Stimulated activated CD8-positive, alpha-beta memory T cell treated with anti-CD3 and anti-CD28 coated beads, Interleukin-4, amount 100 ng/mL, for 1 hour (primary cell): ENCODE data around the gene APBB2.

Experiments used
- DNase-seq, 2 donors: peaks; one replicate each; pipeline ENCODE4 v3.0.0-alpha.2; 2020; ENCODE audit warnings: low read depth in 2 of 2, low spot score in 1 of 2

Gene APBB2

DNA sequence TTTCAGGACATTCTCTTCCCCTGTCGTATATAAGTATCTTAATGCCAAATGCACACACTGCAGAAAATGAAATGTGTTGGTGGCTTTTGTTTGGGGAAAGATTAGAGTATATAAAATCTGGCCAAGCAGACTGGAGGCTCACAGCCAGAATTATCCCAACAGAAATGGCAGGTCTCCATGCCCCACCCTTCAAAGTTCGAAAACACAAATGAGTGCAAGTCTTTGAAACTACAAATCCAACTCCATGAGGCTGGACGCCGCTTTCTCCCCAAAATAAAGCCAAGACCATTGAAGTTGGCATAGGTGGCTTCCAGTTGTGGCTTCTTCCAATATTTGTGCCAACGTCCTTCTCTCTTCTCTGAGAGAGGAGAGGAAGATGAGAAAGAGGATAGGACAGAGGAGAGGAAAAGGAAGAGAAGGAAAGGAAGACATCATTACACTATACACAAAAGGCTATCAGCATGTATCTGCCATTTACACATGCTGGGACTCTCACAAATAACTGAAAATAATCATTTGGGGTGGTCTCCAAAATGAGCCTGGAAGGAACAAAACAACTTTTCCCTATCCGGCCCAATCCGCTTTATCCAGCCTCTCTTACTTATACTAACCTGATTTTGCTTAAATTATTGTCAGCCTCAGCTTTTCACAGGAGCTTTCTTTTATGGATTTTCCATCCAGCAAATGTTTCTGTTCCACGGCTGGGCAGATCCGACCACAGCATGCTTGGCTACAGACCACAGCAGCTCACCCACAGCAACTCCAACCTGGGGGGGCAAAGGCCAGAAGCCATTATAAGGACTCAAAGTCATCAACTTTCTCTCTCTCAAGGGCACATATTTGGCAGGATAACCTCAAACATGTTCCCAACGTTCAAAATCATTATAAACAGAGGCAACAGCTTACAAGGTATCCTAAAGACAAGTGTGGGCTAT is 71.7 kb downstream of the APBB2 start:
- DNase-seq: no peak

- DNase-seq: no peak
These were observed 72.4 kb downstream of the APBB2 start for GRCh38 chr4:41141900-41142299.

DNA sequence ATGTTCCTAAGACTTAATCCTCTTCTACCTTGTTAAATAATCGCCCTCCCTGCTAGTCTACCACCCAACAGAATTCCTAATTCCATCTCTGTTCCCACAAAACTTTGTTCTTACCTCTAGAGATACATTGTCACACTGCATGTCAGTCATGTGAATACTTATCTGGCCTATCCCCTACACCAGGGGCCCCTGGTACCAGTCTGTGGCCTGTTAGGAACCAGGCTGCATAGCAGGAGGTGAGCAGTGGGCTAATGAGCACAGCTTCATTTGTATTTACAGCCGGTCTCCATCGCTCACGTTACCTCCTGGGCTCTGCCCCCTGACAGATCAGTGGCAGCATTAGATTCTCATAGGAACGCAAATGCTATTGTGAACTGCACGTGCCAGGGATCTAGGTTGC is 73.9 kb downstream of the APBB2 start:
- no peak for DNase-seq

GRCh38 chr4:41137879-41138278 is 76.5 kb downstream of the APBB2 start:
- DNase-seq: no peak

DNA sequence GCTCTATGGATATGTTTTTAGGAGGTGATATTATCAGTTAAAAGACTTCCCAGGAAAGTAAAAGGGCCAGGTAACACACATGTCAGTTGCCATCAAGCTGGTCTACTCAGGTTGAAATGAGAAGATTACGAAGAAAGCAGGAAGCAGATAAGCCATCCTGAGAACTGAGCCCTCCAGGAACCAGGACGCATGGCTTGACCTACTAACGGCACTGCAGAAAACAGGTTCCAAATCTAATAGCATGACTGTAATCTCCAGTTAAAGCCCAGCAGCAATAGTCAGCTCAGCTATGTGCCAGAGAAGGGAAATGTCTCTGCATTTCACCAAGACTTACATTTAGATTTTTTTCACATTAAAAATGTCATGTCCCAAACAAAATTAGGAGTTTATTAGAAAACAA is 77.9 kb downstream of the APBB2 start:
- no peak for DNase-seq

- no peak for DNase-seq
These were observed 78.5 kb downstream of the APBB2 start for GRCh38 chr4:41135801-41136200.

- DNase-seq: no peak
These were observed 79.8 kb downstream of the APBB2 start for GRCh38 chr4:41134581-41134980.

DNA sequence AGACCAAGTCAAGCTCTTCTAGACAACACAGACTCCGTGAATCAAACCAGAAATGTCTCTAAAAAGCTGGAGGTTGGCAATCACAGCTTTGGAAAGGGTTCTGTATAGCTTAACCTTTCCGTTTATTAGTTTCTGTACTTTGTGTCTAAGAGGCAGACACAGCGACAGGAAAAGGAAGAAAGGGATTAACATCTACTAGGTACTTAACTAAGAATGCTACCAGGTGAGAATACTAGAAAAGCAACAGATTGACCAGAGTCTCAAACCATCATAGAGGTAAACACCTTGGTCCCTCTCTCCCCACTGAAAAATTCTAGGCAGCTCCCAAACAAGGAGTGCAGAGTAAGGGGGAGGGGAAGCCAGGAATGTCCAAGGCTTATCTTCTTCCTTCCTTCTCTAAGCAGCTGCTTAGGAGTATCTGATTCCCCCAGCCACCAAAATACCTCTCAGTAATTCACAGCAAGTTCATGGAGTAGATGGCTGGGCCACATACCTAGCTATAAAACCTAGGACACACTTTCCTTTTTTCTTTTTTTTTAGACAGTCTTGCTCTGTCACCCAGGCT is 80.8 kb downstream of the APBB2 start:
- DNase-seq: no peak

- no peak for DNase-seq
These were observed 82.2 kb downstream of the APBB2 start for GRCh38 chr4:41132055-41132683.

DNA sequence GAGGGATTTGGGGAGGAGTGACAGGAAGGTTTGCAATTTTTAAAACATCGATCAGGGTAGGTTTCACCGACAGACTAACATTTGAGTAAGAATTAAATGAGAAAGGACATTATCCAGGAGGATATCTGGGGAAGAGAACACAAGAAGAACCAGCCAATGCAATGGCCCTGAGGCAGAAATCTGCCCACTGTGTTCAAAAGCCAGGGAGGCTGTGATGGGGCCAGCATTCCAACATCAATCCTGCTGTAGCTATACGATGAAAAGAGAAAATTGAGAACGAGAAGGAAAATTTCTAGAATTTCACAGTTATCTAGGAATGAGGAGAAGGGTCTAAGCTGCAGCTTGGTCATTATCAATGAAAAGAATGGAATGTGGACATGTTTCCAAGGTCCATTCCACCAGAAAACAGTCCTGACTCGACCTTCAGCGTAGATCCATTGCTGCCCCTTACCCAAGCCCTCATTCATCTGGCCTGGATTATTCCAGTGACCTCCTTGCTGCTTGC is 84.4 kb downstream of the APBB2 start:
- no peak for DNase-seq

DNA sequence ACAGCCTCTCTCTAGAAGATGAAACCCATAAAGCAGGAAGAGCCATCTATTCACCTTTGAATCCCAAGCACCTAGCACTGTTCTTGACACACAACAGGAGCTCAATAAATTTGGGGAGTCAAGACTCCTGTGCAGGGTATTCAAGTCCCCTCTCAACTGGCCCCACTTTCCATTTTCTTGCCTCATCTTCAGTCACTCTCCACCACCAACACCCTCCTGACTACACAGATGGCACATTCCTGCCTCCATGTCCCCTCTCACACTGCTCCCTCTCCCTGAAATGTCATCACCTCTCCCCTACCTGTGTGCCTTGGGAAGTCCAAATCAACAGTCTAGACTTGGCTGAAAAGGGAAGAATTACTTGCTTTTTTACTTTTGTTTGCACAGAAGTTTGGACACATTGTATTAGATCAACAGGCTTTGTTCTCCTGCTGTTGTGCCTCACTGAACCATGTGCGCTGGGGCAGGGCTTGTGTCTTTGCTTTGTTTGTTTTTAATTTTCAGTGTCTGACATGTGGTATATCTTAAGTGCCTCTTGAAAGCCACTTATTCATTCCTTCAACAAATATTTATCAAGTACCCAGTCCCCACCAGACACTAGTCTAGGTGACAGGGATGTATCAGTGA is 85.1 kb downstream of the APBB2 start:
- DNase-seq: no peak

DNA sequence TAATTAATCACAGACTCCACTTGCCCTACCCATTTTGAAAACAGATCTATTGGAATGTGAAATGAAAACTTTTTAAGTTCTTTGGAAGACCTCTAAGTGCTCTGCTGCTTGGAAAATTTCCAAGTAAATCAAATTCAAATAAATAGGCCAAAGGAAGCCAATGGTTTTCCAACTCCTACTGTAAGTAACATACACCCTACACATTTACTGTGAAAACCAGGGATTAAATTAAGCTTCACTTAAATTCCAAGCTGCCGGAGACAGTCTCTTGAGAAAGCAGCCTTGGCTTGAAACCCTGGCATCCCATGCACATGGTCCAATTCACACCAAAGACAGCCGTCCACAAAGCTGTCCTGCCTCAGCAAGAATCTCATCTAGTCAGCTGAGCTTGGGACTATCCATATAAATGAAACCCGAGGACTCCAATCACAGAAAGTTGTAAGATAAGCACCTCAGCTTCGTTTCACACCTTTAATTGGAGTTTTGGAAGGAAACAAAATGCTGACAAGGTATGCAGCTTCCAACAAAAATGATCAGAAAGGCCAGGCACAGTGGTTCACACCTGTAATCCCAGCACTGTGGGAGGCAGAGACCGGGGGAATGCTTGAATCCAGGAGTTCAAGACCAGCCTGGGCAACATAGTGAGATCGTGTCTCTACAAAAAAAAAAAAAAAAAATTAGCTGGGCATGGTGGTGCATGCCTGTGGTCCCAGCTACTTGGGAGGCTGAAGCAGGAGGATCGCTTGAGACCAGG is 88.6 kb downstream of the APBB2 start:
- no peak for DNase-seq

DNA sequence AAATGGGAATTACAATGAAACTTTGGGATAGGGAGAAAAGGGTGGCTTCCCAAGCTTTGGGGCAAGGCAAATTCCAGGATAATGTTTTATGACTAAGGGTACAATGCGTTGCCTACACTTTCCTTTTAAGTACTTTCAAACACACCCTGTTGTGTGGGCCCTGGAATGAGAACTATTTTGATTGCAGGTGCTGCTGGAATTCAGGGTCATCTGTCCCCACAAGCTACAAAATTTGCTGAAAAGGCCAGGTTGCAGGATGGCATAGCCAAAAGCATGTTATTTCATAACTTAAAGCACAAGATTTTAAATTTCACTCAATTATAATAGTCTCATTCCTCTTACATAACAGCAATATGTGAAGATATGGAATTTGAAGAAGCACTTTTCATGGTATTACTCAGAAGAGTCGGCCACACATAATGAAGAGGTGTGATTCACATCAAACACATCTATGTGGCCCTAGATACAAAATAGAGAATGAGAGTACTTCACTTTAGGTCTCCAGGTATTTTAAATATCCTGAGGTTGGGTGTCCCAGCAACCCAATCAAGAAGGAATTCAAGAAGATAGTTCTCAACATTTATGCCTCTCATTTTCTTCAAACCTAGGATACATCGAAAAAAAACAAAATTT is 89.3 kb downstream of the APBB2 start:
- no peak for DNase-seq

DNA sequence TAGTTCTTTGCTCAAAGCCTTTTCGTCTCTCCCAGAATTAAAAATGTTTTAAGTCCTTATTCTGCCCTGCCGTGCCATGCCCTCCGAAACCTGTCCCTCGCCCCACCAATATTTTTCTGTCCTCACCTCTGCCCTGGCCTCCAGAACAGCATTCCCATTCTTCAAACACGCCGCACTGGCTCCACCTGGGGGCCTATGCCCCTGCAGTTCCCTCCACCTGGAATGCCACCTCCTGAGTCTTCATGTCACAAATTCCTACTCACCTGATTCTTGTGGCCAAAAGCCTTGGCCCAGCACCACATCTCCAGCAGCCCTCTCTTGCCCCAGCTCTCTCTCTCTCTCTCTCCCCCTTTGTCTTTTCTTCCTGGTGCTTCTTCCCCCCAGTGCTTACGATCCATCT is 91.6 kb downstream of the APBB2 start:
- DNase-seq: no peak

DNA sequence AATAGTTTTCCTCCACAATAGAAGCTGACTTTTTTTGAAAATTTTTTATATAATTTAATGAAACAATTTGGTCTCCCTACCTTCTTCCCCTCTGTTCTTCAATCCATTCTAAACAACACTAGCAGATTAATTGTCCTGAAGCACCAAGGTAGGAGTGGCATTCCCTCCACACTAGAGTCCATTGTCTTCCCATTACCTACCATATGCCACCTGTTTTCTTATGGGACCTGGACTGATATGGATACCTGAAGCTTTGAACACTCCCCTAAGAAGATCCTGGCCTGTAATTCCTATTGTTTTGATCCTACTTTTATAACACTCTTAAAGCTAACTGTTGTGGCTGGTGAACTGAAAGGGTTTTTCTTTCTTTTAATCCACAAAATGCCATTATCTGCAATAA is 92.0 kb downstream of the APBB2 start:
- no peak for DNase-seq

GRCh38 chr4:41121906-41122305 is 92.4 kb downstream of the APBB2 start:
- no peak for DNase-seq

DNA sequence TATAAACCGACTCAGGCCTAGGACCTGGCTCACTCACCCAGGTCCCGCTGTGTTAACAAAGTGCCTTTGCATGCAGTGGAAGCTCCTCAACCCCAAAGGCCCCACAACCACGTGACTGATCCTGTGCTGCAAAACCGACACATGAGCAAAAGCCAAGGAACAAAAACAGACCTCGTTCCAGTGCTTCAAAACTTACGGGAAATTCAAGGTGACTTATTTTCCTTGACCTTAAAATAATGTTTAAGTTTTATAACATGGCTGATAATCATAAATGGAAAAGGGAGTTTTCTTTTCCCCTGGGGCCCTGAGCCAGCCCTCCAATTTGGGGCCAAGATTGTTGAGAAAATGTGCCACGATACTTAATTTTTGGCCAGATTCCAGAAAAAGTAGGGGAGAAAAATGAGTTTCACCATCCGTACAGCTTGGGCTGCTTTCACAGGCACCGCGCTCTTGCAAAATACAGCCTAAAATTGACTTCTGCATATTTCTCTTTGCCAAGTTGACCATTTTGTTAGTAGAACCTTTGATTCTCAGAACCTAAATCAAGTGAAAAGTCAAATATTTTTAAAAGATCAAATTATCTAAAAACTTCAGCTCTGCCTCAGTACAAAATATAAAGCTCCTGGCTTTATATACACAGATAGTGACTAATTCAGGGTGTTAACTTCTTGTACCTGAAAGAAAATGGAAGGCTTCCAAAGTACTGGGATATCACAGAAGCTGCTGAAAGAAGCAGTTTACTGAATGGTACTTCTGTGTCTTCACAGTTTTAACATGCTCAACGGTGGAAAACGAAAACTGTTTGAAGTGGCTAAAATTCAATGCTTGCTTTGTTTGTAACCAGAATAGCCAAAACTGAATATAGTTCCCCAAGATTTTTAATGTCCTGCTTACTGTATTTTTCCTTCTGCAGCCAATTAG is 93.8 kb downstream of the APBB2 start:
- no peak for DNase-seq

- no peak for DNase-seq
These were observed 94.5 kb downstream of the APBB2 start for GRCh38 chr4:41119867-41120295.

GRCh38 chr4:41111791-41112190 is 102.6 kb downstream of the APBB2 start:
- DNase-seq: no peak
